GM18526 (cell line): Measurements from ENCODE around the gene ATP2B1.

Experiments used
- POLR2A ChIP-seq: IDR thresholded peaks from 3 replicates; pipeline ENCODE4 v1.6.1; 2011; ENCODE audit not compliant: insufficient read length; ENCODE audit errors: extremely low read depth

Gene ATP2B1

GRCh38 chr12:89702503-89702902 lies 6.1 kb downstream of the ATP2B1 start:
- no peak for TF ChIP-seq POLR2A

DNA sequence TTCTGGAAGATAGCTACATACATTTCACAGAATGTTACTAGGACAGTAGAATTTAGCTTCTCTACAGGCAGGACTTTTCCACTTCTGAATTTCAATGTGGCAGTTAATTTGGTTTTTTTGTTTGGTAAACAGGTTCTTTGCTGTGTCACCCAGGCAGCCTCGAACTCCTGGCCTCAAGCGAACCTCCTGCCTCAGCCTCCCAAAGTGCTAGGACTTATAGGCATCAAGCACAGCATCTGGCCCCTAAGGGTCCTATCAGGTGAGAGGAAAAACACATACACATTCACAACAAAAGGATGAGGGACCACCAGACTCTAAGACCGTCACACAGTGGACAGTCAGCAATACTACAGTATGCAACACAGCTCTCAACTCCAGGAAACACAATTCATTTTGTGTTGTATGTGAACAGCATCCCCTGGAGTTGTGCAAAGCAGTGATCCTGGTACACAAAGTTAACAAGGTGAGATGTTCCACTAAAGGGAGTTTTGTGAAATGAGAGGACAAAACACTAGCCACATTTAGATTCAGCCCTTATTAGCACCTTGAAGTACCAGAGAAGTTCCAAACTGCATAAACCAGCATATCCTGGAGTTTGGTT lies 6.9 kb downstream of the ATP2B1 start:
- TF ChIP-seq POLR2A = no peak

- no peak for TF ChIP-seq POLR2A
Observed at GRCh38 chr12:89700191-89700810, 8.3 kb downstream of the ATP2B1 start.

GRCh38 chr12:89698607-89699006 lies 10.0 kb downstream of the ATP2B1 start:
- no peak for TF ChIP-seq POLR2A

- TF ChIP-seq POLR2A = no peak
Observed at GRCh38 chr12:89697296-89697695, 11.3 kb downstream of the ATP2B1 start.

DNA sequence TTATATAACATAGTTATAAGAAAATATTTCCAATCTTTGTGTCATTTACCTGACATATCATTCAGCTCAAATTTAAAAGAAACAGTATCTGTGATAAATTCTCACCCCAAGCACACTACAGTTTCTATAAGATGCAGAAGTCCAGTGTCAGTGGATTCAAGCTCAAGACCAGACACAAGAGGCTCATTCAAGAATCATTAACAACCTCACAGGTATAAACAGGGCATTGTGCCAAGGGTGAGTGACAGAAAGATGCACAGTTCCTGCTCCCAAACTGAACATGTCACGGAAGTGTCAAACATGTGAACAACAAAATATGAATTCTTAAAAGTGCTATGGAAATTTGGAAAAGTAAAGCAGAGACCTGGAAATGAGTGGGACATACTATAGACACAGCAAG lies 12.8 kb downstream of the ATP2B1 start:
- no peak for TF ChIP-seq POLR2A

DNA sequence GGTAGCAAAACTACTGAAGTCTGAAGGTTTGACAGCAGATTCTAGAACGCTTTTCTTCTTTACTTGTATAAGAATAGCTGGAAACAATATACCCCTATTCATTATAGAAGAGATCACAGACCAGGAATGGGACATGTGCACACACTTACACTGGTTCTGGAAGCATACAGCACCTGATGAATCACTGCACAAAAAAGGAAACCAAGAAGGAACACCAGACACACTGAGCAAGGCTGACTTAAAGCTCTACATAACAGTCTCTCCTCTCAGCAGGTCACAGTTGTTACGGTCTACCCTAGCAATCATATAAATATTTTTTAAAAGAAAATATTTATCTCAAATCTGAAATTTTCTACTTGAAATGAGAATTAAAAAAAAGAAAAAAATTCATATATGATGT lies 13.5 kb downstream of the ATP2B1 start:
- no peak for TF ChIP-seq POLR2A

DNA sequence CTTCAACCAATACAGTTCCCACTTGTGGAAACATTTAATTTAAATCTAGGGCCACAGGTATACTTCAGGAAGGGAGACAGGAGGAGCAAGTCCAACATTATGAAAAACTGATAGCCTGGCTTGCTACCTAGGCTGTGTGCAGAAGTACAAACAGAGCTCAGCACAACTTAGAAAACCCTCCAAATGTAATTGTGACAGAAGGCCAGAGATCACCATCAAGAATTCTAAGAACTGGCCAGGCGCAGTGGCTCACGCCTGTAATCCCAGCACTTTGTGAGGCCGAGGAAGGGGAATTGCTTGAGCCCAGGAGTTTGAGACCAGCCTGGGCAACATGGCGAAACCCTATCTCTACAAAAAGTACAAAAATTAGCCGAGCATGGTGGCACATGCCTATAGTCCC lies 14.1 kb downstream of the ATP2B1 start:
- no peak for TF ChIP-seq POLR2A

GRCh38 chr12:89693639-89694202 lies 14.9 kb downstream of the ATP2B1 start:
- no peak for TF ChIP-seq POLR2A

DNA sequence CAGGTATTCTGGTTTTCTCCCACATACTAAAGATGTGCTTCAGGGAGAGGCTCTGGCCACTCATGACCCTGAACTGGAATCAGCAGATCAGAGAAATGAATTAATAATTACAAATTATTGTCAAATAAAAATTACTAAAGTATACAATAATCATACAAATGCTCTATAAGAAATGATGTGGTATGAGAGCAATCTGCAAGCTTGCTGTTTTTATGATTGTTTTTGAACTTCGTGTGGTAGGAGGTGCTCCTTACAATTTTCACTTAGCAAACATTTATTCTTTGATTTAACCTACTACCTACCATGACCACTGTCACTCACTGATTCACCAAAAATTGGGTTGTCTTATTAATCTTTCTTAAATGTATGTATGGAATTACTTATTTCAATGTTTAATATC lies 16.2 kb downstream of the ATP2B1 start:
- TF ChIP-seq POLR2A = no peak

DNA sequence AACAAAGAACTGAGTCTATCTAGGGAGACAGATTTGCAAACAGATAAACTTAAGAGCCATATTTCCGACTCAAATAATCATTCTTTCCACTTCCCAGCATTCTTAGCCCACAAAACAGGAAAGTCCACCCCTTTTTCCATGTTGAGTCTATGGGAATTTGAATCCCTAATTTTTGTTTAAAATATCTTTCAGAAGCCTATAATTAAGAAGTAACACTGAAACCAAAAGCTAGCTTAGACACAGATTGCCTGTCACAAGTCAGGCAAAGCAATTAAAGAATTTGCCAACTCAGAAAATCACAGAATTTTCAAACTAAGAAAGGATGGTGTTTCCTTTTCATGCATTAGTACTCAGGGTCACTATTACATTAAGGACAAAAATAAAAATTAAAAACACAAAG lies 17.0 kb downstream of the ATP2B1 start:
- no peak for TF ChIP-seq POLR2A

DNA sequence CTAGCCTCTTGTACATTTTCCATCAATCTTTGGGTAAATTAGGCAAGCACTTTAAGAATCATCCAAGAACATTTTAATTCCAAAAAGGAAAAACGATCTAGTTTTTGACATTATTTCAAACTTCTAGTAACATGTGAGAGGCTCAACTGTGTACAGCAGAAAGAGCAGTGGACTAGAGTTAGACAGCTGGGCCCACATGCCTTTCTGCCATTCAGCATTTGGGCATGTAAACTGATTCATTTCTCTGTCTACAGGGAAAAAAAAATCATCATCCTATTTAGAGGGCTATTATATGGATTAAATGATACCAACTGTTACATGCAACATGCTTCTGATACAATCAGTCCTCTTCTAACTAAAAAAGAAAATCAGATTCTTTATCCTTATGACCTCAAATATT lies 17.7 kb downstream of the ATP2B1 start:
- TF ChIP-seq POLR2A = no peak

DNA sequence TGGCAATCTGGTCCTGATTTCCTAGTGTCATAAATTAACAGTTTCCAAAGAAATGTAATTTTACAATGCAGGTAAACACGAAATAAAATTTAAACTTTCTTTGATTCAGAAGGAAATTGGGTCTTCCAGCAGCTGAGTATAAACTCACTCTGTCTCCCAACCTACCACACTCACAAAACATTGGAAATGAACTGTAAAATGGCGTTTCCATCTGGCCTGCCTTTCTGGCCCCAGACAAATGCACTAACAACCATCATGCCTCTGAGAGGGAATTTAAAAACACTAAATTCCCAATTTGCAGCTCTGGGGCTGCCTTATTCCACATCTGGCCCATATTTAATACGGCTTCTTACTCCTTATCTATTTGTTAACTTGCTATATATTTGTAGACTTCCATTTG lies 19.3 kb downstream of the ATP2B1 start:
- no peak for TF ChIP-seq POLR2A

- no peak for TF ChIP-seq POLR2A
Observed at GRCh38 chr12:89686311-89686710, 22.3 kb downstream of the ATP2B1 start.

DNA sequence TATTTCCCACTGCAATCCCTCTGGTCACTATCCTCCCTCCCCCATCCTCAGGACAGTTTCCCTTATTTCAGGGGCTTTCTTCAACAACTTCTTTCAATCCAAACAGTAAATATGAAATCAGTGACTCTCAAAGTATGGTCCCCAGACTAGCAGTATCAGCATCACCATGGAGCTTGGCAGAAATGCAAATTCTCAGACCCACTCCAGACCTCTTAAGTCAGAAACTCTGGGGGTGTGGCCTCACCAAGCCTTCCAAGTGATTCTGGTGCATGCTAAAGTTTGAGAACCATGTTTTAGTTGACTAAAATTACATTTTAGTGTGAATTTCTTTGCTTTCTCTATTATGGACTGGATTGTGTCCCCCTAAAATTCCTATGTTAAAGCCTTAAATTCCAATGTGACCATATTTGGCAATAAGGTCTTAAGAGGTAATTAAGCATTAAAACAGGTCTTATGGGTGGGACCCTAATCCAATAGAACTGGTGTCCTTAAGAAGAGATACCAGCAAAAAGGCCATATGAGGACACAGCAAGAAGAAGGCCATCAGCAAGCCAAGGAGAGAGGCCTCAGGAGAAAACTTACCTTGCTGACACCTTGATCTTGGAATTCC lies 23.2 kb downstream of the ATP2B1 start:
- TF ChIP-seq POLR2A = no peak

GRCh38 chr12:89684136-89684535 lies 24.5 kb downstream of the ATP2B1 start:
- no peak for TF ChIP-seq POLR2A

GRCh38 chr12:89682284-89682683 lies 26.4 kb downstream of the ATP2B1 start:
- no peak for TF ChIP-seq POLR2A

- no peak for TF ChIP-seq POLR2A
Observed at GRCh38 chr12:89680409-89680808, 28.2 kb downstream of the ATP2B1 start.
